ENCODE data around the gene PDE6G. TPM values are rescaled to one million over a fixed set of nuclear protein-coding genes. Genes with fewer than 3 reads are reported as not detected.

The PDE6G gene
- total RNA-seq, 4 donors from 2014 or later, result 0.53 TPM; not detected in 3

GRCh38 chr17:81648707-81649085 lies 7.6 kb downstream of the PDE6G start:
- peaks cover 6% of the 10 kb centered on the region for H3K4me1 ChIP-seq
- H3K27me3 ChIP-seq, result peaks cover 52% of the 10 kb centered on the region
- no peaks in the 10 kb centered on the region for H3K9me3 ChIP-seq
- H3K36me3 ChIP-seq, result no peaks in the 10 kb centered on the region
- H3K4me3 ChIP-seq, result no peak overlapping the region
- DNase-seq (ENCODE audit: low spot score in 2 of 2), result no peak
- H3K27ac ChIP-seq, result no peak overlapping the region
- 66% methylated on average over 10 of the region's 14 CpGs for WGBS
- TF ChIP-seq EP300 (IDR thresholded peaks at IDR 0.05) (no peak), POLR2AphosphoS5 (IDR thresholded peaks at IDR 0.05) (no peak), POLR2A (IDR thresholded peaks at IDR 0.05) (no peak), CTCF (IDR thresholded peaks at IDR 0.05) (no peak)

- no peak for TF ChIP-seq EP300 (IDR thresholded peaks at IDR 0.05)
- no peak for TF ChIP-seq POLR2AphosphoS5 (IDR thresholded peaks at IDR 0.05)
- TF ChIP-seq CTCF (IDR thresholded peaks at IDR 0.05), result no peak
- no peak for TF ChIP-seq POLR2A (IDR thresholded peaks at IDR 0.05)
- Histone ChIP-seq H3K4me1 (peaks cover 6% of the 10 kb centered on the region), H3K36me3 (no peaks in the 10 kb centered on the region), H3K9me3 (no peaks in the 10 kb centered on the region), H3K4me3 (peak overlapping the region; percentile 32), H3K27ac (no peak overlapping the region), H3K27me3 (peaks cover 47% of the 10 kb centered on the region)
- WGBS, result 9% methylated on average over 4 of the region's 78 CpGs
- no peak for DNase-seq (ENCODE audit: low spot score in 2 of 2)
Measured at GRCh38 chr17:81648013-81648706, 8.2 kb downstream of the PDE6G start.

- Histone ChIP-seq H3K9me3 (no peaks in the 10 kb centered on the region), H3K27me3 (peaks cover 44% of the 10 kb centered on the region), H3K27ac (no peak overlapping the region), H3K36me3 (no peaks in the 10 kb centered on the region), H3K4me3 (peak overlapping the region; percentile 32), H3K4me1 (peaks cover 6% of the 10 kb centered on the region)
- no peak for DNase-seq (ENCODE audit: low spot score in 2 of 2)
- WGBS, result 61% methylated on average over 7 of the region's 21 CpGs
- TF ChIP-seq EP300 (IDR thresholded peaks at IDR 0.05) (no peak), POLR2A (IDR thresholded peaks at IDR 0.05) (no peak), POLR2AphosphoS5 (IDR thresholded peaks at IDR 0.05) (no peak), CTCF (IDR thresholded peaks at IDR 0.05) (no peak)
Measured at GRCh38 chr17:81647640-81648012, 8.7 kb downstream of the PDE6G start.

GRCh38 chr17:81646869-81647600 lies 9.3 kb downstream of the PDE6G start:
- TF ChIP-seq POLR2A (IDR thresholded peaks at IDR 0.05) (no peak), CTCF (IDR thresholded peaks at IDR 0.05) (no peak), POLR2AphosphoS5 (IDR thresholded peaks at IDR 0.05) (no peak), EP300 (IDR thresholded peaks at IDR 0.05) (no peak)
- Histone ChIP-seq H3K36me3 (no peaks in the 10 kb centered on the region), H3K4me1 (peaks cover 6% of the 10 kb centered on the region), H3K4me3 (no peak overlapping the region), H3K27ac (no peak overlapping the region), H3K9me3 (no peaks in the 10 kb centered on the region), H3K27me3 (peaks cover 44% of the 10 kb centered on the region)
- 79% methylated on average over 7 of the region's 12 CpGs for WGBS
- DNase-seq (ENCODE audit: low spot score in 2 of 2), result no peak

Measured in suprapubic skin (tissue), 4 donors.